Fibroblast of pulmonary artery (primary cell): Measurements from ENCODE around the gene C7orf57.

ENCODE experiments used
- DNase-seq: peaks from one replicate; pipeline ENCODE4 v3.0.0-alpha.2; 2010; ENCODE audit warnings: low read depth
- H3K4me3 ChIP-seq: replicated peaks from 2 replicates; pipeline ENCODE4 v1.5.1; 2011; ENCODE audit warnings: low read depth, mild to moderate bottlenecking, control low read depth, low read length, moderate library complexity
- TF ChIP-seq, protein P1 (sequence below): IDR thresholded peaks from 2 replicates; pipeline ENCODE4 v1.5.1; 2011; ENCODE audit warnings: mild to moderate bottlenecking, control low read depth, low read length, inconsistent platforms; ENCODE audit errors: missing control alignments

C7orf57 gene

DNA sequence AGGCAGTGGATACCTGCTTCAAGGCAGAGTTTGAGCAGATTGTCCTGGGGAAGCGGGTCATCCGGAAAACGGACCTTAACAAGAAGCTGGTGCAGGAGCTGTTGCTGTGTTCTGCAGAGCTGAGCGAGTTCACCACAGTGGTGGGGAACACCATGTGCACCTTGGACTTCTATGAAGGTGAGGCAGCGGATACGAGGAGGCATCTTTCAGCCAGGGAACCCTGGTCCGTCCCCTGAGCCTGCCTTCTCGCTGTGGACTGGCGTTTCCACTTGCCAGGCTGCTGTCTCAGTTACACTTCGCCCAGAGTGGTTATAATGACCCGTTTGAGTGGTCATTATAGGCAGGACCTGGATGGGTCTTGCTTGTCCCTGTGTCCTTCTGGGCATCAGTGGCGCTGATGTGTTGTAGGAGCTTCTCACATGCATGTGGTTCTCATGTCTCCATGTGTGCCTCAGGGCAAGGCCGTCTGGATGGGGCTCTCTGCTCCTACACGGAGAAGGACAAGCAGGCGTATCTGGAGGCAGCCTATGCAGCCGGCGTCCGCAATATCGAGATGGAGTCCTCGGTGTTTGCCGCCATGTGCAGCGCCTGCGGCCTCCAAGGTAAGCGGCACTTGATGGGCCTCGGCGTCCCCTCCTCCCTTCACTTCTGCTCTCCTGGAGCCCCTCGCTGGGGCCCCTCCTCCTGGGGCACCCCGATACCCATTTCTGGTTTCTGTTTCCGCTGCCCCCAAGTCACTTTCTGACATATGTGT lies 71.7 kb downstream of the C7orf57 start:
- TF ChIP-seq, protein P1, sequence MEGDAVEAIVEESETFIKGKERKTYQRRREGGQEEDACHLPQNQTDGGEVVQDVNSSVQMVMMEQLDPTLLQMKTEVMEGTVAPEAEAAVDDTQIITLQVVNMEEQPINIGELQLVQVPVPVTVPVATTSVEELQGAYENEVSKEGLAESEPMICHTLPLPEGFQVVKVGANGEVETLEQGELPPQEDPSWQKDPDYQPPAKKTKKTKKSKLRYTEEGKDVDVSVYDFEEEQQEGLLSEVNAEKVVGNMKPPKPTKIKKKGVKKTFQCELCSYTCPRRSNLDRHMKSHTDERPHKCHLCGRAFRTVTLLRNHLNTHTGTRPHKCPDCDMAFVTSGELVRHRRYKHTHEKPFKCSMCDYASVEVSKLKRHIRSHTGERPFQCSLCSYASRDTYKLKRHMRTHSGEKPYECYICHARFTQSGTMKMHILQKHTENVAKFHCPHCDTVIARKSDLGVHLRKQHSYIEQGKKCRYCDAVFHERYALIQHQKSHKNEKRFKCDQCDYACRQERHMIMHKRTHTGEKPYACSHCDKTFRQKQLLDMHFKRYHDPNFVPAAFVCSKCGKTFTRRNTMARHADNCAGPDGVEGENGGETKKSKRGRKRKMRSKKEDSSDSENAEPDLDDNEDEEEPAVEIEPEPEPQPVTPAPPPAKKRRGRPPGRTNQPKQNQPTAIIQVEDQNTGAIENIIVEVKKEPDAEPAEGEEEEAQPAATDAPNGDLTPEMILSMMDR, result no peak
- DNase-seq, result no peak
- H3K4me3 ChIP-seq, result no peak overlapping the region

DNA sequence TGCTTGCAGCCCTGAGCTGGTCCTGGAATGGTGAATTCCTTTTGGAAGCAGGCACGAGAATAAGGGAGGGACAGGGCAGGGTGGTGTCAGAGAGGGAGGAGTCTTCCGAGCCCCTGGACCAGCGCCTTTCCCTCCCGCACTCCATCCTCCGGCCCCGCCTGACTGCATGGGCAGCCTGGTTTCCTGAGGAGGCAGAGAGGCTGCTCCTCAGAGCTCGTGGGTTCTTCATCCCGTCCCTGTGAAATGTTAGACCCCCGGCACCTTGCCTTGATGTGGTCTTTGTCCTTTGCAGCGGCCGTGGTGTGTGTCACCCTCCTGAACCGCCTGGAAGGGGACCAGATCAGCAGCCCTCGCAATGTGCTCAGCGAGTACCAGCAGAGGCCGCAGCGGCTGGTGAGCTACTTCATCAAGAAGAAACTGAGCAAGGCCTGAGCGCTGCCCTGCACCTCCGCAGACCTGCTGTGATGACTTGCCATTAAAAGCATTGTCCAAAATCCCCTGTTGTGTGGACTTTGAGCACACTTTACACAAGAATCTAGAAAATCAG lies 72.7 kb downstream of the C7orf57 start:
- TF ChIP-seq, protein P1, result no peak

DNA sequence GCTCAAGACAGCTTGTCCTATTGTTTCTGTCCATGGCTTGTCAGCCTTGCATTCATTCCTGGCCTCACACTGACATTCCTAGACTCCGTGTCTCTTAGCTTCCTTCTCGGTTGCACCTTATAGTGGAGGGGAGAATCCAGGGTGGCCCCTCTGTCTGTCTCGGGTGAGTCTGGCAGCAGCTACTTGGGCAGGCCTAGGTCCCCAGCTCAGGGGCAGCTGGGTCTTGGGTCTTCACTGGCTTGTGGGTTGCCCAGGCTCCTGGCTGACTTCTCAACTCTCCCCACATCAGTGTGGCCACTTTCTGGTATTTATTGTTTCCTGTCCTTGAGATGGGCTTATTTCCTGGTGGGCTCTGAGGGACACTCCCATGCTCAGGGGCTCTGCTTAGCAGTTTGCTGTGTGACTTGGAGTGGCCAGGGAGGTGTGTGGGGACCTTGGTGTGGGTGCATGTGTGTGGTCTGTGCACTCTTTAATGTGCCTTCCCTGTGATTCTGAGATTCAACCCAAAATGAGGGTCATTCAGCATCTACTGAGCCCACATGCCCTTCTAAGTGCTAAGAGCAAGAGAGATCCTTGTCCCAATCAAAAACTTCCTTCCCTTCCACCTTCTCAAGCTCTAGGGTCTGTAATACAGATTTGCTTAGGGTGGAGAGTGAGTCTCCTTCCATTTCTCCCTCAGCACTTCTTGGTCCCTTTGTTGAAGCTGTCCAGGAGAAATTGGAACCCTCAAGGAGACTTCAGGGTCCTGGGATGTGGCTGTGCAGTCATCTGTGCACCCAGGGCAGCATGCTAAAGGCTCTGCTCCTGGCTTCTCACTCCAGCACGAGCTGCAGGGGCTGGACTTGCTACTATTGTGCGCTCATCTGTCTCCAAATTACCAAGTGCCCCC lies 73.9 kb downstream of the C7orf57 start:
- no peak overlapping the region for H3K4me3 ChIP-seq
- DNase-seq, result no peak
- TF ChIP-seq, protein P1, result no peak

More for the DNA sequence above, 72.7 kb downstream of the C7orf57 start:
- DNase-seq, result no peak
- H3K4me3 ChIP-seq, result no peak overlapping the region

DNA sequence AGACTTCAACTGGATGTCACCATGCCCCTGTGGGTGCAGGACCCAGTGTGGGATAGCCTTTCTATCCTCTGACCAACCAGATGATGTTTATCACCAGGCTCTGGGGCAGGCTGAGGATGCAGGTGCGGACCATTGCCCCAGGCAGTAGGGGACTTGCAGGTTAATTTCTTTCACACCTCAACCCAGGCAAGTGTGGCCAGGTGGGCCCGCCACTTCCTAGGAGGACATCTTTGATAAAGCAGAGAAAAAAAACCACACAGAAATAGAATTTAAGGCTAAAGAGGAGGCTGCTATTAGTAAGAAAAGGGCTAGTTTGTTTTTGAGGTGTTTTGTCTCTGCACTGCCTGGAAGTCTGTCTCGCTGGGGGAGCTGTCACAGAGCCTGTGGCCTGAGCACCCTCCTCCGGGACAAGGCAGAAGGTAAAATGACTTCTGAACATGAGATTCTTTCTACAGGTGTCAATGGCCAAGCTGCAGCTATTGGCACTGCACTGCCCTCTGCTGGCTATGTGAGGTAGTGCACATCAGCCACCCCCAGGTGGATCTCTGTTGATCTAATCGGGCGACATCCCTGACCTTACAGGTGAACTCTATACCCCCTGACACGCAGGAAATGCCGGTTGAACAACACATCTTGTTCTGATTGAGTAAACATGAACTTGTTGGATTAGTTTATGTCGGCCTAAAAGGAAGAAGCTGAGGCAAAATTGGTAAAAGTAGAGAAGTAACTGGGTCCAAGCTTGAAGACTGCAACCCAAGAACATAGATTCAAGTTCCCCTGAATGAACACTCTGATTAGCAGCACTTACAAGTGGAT lies 74.7 kb downstream of the C7orf57 start:
- TF ChIP-seq, protein P1, result no peak
- H3K4me3 ChIP-seq, result no peak overlapping the region
- DNase-seq, result peak; percentile 49

DNA sequence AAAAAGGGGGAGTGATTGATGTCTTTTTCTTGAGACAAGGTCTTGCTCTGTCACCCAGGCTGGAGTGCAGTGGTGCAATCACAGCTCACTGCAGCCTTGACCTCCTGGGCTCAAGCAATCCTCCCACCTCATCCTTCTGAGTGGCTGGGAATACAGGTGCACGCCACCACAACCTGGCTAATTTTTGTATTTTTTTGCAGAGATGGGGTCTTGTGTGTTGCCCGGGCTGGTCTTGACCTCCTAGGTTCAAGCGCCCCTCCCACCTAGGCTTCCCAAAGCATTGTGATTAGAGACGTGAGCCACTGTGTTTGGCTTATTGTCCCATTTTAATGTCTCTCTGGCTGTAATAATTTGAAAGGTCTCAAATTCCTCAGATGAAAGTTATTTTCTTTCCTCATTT lies 75.5 kb downstream of the C7orf57 start:
- no peak for DNase-seq
- TF ChIP-seq, protein P1, result no peak
- no peak overlapping the region for H3K4me3 ChIP-seq
